Right lobe of liver (tissue), 4 donors: ENCODE data around the gene RAB37.

Experiments used
- CTCF ChIP-seq, 4 donors: fragments of 200-600 bp in 3 of 4; fragments of 450-650 bp in 1 of 4; IDR thresholded peaks; one replicate each; pipeline versions ENCODE4 v1.5.1 to v1.8.0; 2016 to 2022; ENCODE audit warnings: antibody characterized with exemption in 4 of 4, mild to moderate bottlenecking in 2 of 4
- POLR2A ChIP-seq: fragments of 450-650 bp; IDR thresholded peaks from one replicate; pipeline ENCODE4 v1.6.1; 2017; ENCODE audit warnings: antibody characterized with exemption, mild to moderate bottlenecking
- donor health status: DM: no; HTN: no; CAD: no.
- donor health status: DM: no; HTN: no; CAD: no.
- donor health status: DM: no; HTN: yes; CAD: no.

GRCh38 chr17:74732042-74732867 is 4.8 kb upstream of the RAB37 start:
- TF ChIP-seq CTCF (IDR thresholded peaks at IDR 0.05) (no peak), POLR2A (no peak)
